ENCODE data around the gene RAPGEF1. TPM values are rescaled to one million over a fixed set of nuclear protein-coding genes. Genes with fewer than 3 reads are reported as not detected.

RAPGEF1 gene
- total and polyA plus RNA-seq, 9 of the 15 experiments (the other 6 are each of a cell fraction or from before 2014, with no cell fraction given) = 0.06 to 44.1 (median 19.9) TPM

DNA sequence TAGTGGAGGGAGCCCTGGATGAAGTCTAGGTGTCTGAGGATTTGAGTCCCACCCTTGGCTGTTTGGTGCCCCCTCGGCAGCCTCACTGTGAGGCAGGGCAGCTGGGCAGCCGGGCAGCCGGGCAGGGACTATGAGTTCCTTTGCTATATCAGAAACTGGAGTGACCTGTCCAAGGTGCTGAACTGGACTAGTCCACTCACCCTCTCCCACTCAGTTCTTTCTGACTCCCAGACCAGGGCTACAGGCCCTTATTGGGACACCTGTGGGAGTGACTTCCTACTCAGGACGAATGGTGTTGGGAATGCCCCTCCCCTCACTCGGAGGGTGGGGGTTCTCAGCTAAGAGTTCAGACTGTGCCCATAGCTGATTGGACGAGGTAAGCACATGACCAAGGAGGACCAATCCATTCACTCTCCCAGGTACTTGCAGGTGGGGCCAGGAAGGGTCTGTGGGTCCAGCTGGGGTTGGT, 34.1 kb upstream of the RAPGEF1 start (continued):
- TF ChIP-seq, protein P1, sequence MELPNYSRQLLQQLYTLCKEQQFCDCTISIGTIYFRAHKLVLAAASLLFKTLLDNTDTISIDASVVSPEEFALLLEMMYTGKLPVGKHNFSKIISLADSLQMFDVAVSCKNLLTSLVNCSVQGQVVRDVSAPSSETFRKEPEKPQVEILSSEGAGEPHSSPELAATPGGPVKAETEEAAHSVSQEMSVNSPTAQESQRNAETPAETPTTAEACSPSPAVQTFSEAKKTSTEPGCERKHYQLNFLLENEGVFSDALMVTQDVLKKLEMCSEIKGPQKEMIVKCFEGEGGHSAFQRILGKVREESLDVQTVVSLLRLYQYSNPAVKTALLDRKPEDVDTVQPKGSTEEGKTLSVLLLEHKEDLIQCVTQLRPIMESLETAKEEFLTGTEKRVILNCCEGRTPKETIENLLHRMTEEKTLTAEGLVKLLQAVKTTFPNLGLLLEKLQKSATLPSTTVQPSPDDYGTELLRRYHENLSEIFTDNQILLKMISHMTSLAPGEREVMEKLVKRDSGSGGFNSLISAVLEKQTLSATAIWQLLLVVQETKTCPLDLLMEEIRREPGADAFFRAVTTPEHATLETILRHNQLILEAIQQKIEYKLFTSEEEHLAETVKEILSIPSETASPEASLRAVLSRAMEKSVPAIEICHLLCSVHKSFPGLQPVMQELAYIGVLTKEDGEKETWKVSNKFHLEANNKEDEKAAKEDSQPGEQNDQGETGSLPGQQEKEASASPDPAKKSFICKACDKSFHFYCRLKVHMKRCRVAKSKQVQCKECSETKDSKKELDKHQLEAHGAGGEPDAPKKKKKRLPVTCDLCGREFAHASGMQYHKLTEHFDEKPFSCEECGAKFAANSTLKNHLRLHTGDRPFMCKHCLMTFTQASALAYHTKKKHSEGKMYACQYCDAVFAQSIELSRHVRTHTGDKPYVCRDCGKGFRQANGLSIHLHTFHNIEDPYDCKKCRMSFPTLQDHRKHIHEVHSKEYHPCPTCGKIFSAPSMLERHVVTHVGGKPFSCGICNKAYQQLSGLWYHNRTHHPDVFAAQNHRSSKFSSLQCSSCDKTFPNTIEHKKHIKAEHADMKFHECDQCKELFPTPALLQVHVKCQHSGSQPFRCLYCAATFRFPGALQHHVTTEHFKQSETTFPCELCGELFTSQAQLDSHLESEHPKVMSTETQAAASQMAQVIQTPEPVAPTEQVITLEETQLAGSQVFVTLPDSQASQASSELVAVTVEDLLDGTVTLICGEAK (IDR thresholded peaks at IDR 0.05) = no peak
- TF ChIP-seq, protein P1 (CRISPR knock-in tag; IDR thresholded peaks at IDR 0.05) = no peak
- TF ChIP-seq, protein P2, sequence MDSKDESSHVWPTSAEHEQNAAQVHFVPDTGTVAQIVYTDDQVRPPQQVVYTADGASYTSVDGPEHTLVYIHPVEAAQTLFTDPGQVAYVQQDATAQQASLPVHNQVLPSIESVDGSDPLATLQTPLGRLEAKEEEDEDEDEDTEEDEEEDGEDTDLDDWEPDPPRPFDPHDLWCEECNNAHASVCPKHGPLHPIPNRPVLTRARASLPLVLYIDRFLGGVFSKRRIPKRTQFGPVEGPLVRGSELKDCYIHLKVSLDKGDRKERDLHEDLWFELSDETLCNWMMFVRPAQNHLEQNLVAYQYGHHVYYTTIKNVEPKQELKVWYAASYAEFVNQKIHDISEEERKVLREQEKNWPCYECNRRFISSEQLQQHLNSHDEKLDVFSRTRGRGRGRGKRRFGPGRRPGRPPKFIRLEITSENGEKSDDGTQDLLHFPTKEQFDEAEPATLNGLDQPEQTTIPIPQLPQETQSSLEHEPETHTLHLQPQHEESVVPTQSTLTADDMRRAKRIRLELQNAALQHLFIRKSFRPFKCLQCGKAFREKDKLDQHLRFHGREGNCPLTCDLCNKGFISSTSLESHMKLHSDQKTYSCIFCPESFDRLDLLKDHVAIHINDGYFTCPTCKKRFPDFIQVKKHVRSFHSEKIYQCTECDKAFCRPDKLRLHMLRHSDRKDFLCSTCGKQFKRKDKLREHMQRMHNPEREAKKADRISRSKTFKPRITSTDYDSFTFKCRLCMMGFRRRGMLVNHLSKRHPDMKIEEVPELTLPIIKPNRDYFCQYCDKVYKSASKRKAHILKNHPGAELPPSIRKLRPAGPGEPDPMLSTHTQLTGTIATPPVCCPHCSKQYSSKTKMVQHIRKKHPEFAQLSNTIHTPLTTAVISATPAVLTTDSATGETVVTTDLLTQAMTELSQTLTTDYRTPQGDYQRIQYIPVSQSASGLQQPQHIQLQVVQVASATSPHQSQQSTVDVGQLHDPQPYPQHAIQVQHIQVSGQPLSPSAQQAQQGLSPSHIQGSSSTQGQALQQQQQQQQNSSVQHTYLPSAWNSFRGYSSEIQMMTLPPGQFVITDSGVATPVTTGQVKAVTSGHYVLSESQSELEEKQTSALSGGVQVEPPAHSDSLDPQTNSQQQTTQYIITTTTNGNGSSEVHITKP (IDR thresholded peaks at IDR 0.05; ENCODE audit: partially characterized antibody) = peak; percentile 70
- TF ChIP-seq, protein P3, sequence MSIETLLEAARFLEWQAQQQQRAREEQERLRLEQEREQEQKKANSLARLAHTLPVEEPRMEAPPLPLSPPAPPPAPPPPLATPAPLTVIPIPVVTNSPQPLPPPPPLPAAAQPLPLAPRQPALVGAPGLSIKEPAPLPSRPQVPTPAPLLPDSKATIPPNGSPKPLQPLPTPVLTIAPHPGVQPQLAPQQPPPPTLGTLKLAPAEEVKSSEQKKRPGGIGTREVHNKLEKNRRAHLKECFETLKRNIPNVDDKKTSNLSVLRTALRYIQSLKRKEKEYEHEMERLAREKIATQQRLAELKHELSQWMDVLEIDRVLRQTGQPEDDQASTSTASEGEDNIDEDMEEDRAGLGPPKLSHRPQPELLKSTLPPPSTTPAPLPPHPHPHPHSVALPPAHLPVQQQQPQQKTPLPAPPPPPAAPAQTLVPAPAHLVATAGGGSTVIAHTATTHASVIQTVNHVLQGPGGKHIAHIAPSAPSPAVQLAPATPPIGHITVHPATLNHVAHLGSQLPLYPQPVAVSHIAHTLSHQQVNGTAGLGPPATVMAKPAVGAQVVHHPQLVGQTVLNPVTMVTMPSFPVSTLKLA (conservative IDR thresholded peaks at IDR 0.05) = no peak
- TF ChIP-seq BRD4 (IDR thresholded peaks at IDR 0.05) (no peak), ZNF583 (CRISPR knock-in tag; IDR thresholded peaks at IDR 0.05) (no peak), ZNF282 (CRISPR knock-in tag; IDR thresholded peaks at IDR 0.05) (no peak), ILK (tag; IDR thresholded peaks at IDR 0.05; ENCODE audit: borderline replicate concordance, low read depth) (no peak), BRF1 (IDR thresholded peaks at IDR 0.05; ENCODE audit: borderline replicate concordance, extremely low read depth, insufficient read length) (no peak), ZNF175 (CRISPR knock-in tag; IDR thresholded peaks at IDR 0.05; ENCODE audit: low read depth) (no peak), ZNF589 (CRISPR knock-in tag; IDR thresholded peaks at IDR 0.05; ENCODE audit: low read depth) (no peak)
- TF ChIP-seq, protein P4, sequence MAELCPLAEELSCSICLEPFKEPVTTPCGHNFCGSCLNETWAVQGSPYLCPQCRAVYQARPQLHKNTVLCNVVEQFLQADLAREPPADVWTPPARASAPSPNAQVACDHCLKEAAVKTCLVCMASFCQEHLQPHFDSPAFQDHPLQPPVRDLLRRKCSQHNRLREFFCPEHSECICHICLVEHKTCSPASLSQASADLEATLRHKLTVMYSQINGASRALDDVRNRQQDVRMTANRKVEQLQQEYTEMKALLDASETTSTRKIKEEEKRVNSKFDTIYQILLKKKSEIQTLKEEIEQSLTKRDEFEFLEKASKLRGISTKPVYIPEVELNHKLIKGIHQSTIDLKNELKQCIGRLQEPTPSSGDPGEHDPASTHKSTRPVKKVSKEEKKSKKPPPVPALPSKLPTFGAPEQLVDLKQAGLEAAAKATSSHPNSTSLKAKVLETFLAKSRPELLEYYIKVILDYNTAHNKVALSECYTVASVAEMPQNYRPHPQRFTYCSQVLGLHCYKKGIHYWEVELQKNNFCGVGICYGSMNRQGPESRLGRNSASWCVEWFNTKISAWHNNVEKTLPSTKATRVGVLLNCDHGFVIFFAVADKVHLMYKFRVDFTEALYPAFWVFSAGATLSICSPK (IDR thresholded peaks at IDR 0.05; ENCODE audit: borderline replicate concordance) = no peak
